ENCODE measurements around the gene ANK2.

GRCh38 chr4:113012122-113012725 is 37.2 kb upstream of the ANK2 start:
- TF ChIP-seq, protein P1, sequence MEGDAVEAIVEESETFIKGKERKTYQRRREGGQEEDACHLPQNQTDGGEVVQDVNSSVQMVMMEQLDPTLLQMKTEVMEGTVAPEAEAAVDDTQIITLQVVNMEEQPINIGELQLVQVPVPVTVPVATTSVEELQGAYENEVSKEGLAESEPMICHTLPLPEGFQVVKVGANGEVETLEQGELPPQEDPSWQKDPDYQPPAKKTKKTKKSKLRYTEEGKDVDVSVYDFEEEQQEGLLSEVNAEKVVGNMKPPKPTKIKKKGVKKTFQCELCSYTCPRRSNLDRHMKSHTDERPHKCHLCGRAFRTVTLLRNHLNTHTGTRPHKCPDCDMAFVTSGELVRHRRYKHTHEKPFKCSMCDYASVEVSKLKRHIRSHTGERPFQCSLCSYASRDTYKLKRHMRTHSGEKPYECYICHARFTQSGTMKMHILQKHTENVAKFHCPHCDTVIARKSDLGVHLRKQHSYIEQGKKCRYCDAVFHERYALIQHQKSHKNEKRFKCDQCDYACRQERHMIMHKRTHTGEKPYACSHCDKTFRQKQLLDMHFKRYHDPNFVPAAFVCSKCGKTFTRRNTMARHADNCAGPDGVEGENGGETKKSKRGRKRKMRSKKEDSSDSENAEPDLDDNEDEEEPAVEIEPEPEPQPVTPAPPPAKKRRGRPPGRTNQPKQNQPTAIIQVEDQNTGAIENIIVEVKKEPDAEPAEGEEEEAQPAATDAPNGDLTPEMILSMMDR (IDR thresholded peaks at IDR 0.05; ENCODE audit: low read length) = no peak
- no peak for TF ChIP-seq EZH2 (IDR thresholded peaks at IDR 0.05; ENCODE audit: borderline replicate concordance, low read length)

All from OCI-LY1 (cell line).